NCI-H1417 treated with DMSO at 0.1 percent for 48 hours (cell line): ENCODE measurements around the gene LIPM.
A peak's percentile ranks its signal among the peaks of the same experiment; 100 is the strongest.
"Not testable (repeated sequence)": the region's sequence is repeated elsewhere in the genome, so short reads cannot be mapped to it uniquely, and the experiment has no call there.

ENCODE experiments used
- DNase-seq: peaks from one replicate; lab custom pipeline; 2025; lab: John Stamatoyannopoulos, UW

Gene LIPM

GRCh38 chr10:88803641-88804040 is 1.1 kb downstream of the LIPM start:
- no peak for DNase-seq

DNA sequence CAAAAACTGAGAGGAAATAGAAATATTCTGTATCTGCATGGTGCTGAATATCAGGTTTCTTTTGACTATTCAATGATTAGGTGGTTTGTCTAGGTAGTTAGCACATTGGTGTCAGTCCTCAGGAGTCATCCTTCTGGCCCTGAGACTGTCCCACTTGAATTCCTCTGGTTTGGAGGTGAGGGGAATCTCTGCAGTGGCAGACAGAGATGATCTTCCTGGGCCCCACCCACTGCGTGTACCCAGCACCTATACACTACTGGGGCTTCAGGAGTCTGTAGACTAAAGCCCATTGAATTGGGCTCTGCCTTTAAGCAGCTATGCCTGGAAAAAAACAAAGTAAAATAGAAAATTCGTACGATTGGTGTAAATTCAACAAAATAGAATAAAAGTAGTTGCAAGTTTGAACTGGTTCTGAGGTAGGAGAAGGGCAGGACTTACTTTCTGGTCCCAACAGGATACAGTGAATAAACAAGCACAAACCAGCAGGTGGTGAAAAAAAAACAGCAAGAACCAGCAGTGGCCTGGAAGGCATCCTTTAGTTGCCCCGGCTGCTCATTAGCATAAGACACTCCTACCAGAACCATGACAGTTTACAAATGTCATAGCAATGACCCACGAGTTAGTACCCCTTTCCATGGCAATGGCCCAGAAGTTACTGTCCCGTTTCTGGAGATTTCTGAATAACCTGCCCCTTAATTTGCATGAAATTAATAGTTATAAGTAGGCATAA is 1.7 kb downstream of the LIPM start:
- DNase-seq, result no peak

- no peak for DNase-seq
Measured at GRCh38 chr10:88805361-88805760, 2.8 kb downstream of the LIPM start.

- no peak for DNase-seq
Measured at GRCh38 chr10:88805924-88806323, 3.4 kb downstream of the LIPM start.

GRCh38 chr10:88809621-88810020 is 7.1 kb downstream of the LIPM start:
- DNase-seq, result no peak

- peak; percentile 18 for DNase-seq
Measured at GRCh38 chr10:88810196-88810961, 7.8 kb downstream of the LIPM start.

DNA sequence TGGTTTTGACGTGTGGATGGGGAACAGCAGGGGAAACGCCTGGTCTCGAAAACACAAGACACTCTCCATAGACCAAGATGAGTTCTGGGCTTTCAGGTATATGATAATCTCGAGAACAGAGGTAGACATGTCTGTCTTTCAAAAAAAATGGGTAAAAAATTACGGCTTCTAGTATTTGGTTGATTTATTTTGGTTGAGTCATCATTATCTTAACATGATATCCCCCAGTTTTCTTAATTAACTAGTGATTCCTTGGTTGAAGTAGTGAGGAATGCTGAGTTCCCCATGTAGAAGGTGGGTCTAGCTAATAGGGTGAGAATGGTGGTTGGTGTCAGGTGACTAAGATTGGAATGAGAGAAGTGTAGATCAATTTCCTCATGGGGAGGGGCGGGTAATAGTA is 10.7 kb downstream of the LIPM start:
- DNase-seq, result no peak

GRCh38 chr10:88819290-88819689 is 16.8 kb downstream of the LIPM start:
- no peak for DNase-seq

GRCh38 chr10:88820748-88821401 is 18.3 kb downstream of the LIPM start:
- DNase-seq, result no peak

DNA sequence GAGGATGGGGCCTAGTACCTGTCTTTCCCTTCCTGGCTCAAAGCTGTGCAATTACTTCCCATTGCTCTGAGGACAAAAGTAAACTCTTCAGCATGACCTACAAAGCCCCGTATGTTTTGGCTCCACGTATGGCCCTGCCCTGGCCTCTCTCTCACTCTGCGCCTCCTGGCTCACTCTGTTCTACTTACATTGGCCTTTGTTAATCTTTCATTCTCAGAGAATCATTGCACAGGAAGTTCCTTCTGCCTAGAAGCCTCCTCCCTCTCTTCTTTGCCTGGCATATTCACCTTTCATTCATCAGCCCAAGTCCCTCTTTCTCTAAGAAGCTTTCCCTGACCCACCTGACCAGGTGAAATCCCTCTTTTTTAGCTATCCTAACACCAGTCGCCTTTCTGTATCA is 23.9 kb downstream of the LIPM start:
- DNase-seq, result no peak

DNA sequence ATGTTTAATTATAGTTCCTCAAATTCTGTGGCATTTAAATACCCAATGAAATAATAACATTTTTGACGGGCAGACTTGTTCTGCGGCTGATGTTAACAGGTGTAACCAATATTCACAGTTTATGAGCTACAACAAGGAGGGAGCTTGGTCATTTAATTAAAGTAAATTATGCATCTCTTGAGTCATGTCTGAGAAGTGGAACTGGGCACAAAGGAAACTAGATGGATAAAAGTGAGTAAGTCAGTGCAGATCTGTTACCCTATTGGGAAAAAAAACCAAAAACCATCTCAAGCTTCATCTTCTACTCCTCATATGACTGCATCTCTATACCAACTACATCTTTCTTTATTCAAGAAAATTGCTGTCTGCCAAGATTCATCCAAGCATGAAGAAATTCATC is 25.1 kb downstream of the LIPM start:
- DNase-seq, result no peak

- no peak for DNase-seq
Measured at GRCh38 chr10:88828310-88828709, 25.8 kb downstream of the LIPM start.

DNA sequence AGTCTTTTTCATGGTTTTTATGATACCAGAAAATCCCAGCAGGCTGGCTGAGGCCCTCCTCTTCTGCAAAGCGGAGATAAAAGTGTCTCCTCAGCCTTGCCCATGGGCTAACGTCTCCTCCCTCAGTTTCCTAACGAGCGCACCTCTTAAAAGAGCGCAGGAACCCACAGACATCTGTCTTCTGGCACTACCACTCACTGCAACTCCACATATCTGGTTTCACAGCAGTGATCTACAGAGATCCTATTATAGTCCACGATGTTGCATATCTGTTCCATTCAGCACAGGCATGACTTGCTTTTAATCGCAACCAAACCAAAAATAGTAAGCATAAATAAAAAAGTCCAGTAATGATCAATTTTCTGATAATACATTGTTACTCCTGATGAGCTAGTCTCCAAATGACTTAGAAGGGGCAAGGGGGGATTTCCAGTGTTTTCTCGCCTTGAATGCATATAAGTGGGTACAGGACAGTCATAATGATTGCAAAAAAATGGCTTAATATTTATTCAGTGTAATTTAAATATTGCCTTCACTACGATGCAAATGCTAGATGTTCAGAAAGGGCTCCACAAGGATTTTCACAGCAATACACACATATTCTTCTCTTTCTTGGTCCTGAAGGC is 28.2 kb downstream of the LIPM start:
- DNase-seq, result no peak

DNA sequence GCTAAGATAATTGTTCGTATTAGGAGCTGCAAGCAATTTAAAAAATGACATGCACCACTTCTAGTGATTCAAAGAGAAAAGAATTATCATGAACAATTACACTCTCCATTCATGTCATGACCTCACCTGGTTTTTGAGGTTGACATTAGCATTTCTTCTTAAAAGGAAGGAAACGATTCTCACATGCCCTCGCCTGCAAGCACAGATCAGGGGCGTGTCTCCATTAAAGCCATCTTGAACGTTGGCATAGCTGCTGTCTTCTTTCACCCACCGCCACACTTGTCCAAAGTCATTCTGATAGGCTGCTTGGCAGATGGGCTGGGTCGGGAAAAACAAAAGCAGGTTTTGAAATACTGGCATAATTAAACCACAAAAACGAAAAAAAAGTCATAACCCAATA is 29.2 kb downstream of the LIPM start:
- no peak for DNase-seq

DNA sequence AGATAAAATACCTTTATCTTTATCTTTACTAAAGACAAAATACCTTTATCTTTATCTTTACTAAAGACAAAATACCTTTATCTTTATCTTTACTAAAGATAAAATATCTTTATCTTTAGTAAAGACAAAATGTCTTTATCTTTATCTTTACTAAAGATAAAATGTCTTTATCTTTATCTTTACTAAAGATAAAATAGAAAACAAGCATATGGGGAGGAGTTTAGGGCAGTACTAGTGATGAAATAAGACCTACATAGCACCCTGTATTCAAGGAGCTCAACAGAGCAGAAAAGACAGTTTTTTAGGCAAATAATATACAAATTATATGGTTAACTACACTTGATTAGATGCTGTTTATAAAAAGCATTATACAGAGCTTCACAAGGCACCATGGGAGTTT is 29.8 kb downstream of the LIPM start:
- no peak for DNase-seq

- DNase-seq, result no peak
Measured at GRCh38 chr10:88833156-88833555, 30.6 kb downstream of the LIPM start.

- DNase-seq, result no peak
Measured at GRCh38 chr10:88833723-88834122, 31.2 kb downstream of the LIPM start.

- peak; percentile 19 for DNase-seq
Measured at GRCh38 chr10:88835096-88835909, 32.8 kb downstream of the LIPM start.

DNA sequence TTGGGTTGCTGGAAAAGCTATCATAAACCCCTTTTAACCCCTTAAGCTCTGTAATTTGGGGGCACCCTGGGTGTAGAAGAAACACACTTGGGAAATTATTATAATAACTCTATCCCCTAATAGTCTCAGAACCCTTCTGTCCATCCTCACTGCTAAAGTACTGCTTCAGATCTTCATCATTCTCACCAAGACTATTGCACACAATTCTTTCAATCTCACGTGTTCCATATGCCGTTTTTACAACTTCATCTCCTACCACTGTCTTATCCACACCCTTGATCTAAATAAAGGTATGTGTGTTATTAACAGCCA is 33.3 kb downstream of the LIPM start:
- DNase-seq, result no peak

- DNase-seq, result not testable (repeated sequence)
Measured at GRCh38 chr10:88837632-88838031, 35.1 kb downstream of the LIPM start.

DNA sequence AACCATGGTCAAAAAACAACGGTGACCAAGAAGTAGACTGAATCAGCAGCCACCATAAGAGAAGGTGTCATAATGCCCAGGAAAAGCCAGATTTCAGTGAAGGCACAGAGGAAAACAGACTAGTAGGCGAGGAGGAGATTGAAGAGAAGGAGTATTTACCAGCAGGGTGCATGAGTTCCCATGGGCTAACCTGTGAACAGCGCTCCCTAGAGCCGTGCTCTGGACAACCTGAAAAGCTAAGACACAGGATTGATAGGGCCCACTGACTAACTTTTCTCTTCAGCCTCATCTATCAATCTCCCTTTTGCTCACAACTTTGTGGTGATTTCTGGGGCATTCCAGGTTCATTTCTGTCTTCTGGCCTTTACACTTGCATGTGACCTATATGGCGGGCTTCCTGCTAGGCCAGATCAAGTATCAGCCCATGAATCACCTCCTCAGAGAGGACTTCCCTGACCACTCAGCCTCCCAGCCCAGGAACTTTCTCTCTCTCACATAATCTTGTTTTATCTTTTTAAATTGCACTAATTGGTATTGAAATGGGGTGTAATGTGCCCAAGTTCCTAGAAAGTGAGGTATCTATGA is 36.3 kb downstream of the LIPM start:
- no peak for DNase-seq

GRCh38 chr10:88840104-88840503 is 37.6 kb downstream of the LIPM start:
- no peak for DNase-seq
